ENCODE data around the gene GRK5.

The GRK5 gene

DNA sequence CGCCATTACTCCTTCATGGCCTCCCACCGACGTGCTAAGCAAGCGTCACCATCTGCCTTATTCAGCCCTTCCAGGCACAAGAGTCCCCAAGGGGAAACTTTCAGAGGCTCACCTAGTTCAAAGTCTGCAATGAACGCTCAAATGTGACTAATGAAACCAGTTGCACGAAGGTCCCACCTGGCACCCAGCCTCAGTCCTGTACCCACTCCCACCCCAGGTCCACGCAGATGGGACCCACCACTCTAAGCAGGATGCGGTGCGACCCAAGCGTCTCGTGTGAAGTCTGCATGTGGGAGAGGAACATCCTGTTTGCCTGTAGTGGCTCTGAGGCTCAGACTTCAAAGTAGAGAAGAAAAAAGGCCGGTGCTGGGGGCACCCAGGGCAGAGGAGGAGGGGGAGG is 294.8 kb downstream of the GRK5 start:
- WGBS, 2 experiments (ENCODE audit: insufficient coverage in 2 of 2), result 65 to 68% methylated on average over 7 to 9 of the region's 12 CpGs
- Histone ChIP-seq H3K27ac (ENCODE audit: low read depth, low read length, severe bottlenecking) (no peak overlapping the region), H3K9me3 (ENCODE audit: control insufficient read depth, low read length) (no peaks in the 10 kb centered on the region), H3K4me3 (ENCODE audit: extremely low read depth, insufficient read depth, low read length, poor library complexity, severe bottlenecking) (no peak overlapping the region), H3K4me1 (ENCODE audit: control insufficient read depth, insufficient read depth, low read length, poor library complexity, severe bottlenecking) (peaks cover 10% of the 10 kb centered on the region), H3K36me3 (ENCODE audit: control insufficient read depth, insufficient read depth, low read length) (no peaks in the 10 kb centered on the region)

DNA sequence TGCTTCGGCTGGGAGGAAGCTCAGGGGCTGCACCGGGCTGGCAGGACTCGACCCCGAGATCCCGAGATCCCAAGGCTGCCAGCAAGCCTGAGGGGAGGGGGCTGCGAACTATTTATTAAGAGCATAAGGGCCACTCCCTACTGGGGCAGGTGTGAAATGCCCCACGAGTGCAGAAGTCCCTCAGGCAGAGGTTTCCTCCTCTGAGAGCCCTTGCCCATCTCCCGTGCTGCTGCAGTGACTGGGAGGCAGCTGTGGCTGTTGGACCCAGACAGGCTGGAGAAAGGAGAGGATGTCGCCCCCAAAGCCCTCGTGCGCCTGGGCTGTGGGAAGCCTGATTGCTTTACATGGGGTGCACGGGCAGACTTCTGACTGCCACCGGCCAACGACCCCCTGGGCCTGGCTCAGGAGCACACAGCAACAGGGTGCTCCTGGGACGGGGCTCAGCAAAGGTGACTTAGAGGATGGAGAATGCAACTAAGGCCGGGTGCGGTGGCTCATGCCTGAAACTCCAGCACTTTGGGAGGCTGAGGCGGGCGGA is 295.3 kb downstream of the GRK5 start:
- peaks cover 10% of the 10 kb centered on the region for H3K4me1 ChIP-seq (ENCODE audit: control insufficient read depth, insufficient read depth, low read length, poor library complexity, severe bottlenecking)
- WGBS, 2 experiments (ENCODE audit: insufficient coverage in 2 of 2), result 73 to 77% methylated on average over 16 to 18 of the region's 19 CpGs
- H3K36me3 ChIP-seq (ENCODE audit: control insufficient read depth, insufficient read depth, low read length), result no peaks in the 10 kb centered on the region
- H3K4me3 ChIP-seq (ENCODE audit: extremely low read depth, insufficient read depth, low read length, poor library complexity, severe bottlenecking), result no peak overlapping the region
- H3K9me3 ChIP-seq (ENCODE audit: control insufficient read depth, low read length), result no peaks in the 10 kb centered on the region
- no peak overlapping the region for H3K27ac ChIP-seq (ENCODE audit: low read depth, low read length, severe bottlenecking)

DNA sequence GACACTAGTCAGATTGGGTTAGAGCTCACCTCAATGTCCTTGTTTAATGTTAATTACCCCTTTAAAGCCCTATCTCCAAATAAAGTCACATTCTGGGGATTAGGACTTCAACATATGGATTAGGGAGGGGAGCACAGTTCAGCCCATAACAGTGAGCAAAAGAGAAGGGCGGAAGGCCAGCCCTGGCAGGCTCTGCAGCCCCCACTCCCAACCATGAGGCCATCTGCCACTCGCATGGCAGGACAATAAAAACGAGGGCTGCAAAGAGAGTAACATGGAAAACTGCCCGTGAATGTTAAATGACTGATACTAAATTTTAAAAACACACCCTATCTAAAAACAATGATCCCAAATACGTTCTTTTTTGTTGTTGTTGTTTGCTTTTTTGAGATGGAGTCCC is 296.4 kb downstream of the GRK5 start:
- H3K4me3 ChIP-seq (ENCODE audit: extremely low read depth, insufficient read depth, low read length, poor library complexity, severe bottlenecking), result no peak overlapping the region
- peaks cover 10% of the 10 kb centered on the region for H3K4me1 ChIP-seq (ENCODE audit: control insufficient read depth, insufficient read depth, low read length, poor library complexity, severe bottlenecking)
- 95 to 100% methylated on average over 1 to 3 of the region's 5 CpGs for WGBS, 2 experiments (ENCODE audit: insufficient coverage in 2 of 2)
- no peaks in the 10 kb centered on the region for H3K9me3 ChIP-seq (ENCODE audit: control insufficient read depth, low read length)
- H3K27ac ChIP-seq (ENCODE audit: low read depth, low read length, severe bottlenecking), result no peak overlapping the region
- H3K36me3 ChIP-seq (ENCODE audit: control insufficient read depth, insufficient read depth, low read length), result peaks cover 3% of the 10 kb centered on the region

DNA sequence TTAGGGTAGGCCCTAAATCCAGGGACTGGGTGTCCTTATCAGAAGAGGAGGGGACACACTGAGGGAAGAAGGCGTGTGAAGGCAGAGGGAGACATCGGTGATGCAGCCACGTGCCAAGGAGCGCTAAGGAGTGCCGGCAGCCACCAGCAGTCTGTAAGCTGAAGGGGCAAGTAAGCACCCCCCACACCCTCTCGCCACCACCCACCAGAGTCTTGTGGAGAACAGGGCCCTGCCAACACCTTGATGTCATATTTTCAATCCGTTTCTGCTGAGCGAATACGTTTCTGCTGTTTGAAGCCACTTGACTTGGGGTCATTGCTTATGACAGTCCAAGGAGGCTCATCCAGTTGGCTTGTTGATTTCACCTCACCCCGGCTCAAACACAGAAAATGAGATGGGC is 297.3 kb downstream of the GRK5 start:
- no peak overlapping the region for H3K27ac ChIP-seq (ENCODE audit: low read depth, low read length, severe bottlenecking)
- no peaks in the 10 kb centered on the region for H3K9me3 ChIP-seq (ENCODE audit: control insufficient read depth, low read length)
- 95 to 99% methylated on average over 9 to 10 of the region's 10 CpGs for WGBS, 2 experiments (ENCODE audit: insufficient coverage in 2 of 2)

DNA sequence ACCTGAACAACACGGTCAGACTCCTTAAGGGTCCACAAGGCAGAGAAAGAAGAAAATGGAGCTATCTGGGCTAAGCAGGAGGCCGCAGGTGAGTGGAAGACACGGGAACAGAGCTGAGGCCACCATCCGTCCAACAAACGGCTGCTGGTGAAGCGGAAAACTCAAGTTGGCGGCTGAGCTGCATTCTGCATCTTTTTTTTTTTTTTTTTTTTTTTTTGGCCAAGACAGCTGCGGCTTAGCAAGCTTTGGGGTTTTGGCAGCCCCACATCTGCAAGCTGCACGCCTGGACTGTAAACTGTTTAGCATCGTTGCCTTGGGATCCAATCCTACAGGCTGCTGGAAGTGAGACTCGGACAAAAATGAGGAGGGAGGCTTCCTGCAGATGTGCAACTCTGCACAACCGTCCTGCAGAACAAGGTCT is 297.8 kb downstream of the GRK5 start:
- H3K36me3 ChIP-seq (ENCODE audit: control insufficient read depth, insufficient read depth, low read length), result peaks cover 10% of the 10 kb centered on the region
- 95 to 96% methylated on average over 9 to 11 of the region's 12 CpGs for WGBS, 2 experiments (ENCODE audit: insufficient coverage in 2 of 2)
- no peak overlapping the region for H3K27ac ChIP-seq (ENCODE audit: low read depth, low read length, severe bottlenecking)
- no peaks in the 10 kb centered on the region for H3K9me3 ChIP-seq (ENCODE audit: control insufficient read depth, low read length)
- H3K4me1 ChIP-seq (ENCODE audit: control insufficient read depth, insufficient read depth, low read length, poor library complexity, severe bottlenecking), result peaks cover 10% of the 10 kb centered on the region
- H3K4me3 ChIP-seq (ENCODE audit: extremely low read depth, insufficient read depth, low read length, poor library complexity, severe bottlenecking), result no peak overlapping the region

More for the DNA sequence above, 297.3 kb downstream of the GRK5 start:
- Histone ChIP-seq H3K4me3 (ENCODE audit: extremely low read depth, insufficient read depth, low read length, poor library complexity, severe bottlenecking) (no peak overlapping the region), H3K36me3 (ENCODE audit: control insufficient read depth, insufficient read depth, low read length) (peaks cover 9% of the 10 kb centered on the region), H3K4me1 (ENCODE audit: control insufficient read depth, insufficient read depth, low read length, poor library complexity, severe bottlenecking) (peaks cover 10% of the 10 kb centered on the region)

All from mesodermal cell (in vitro differentiated cells).